ENCODE data around the gene ACAD10. TPM values are rescaled to one million over a fixed set of nuclear protein-coding genes. Genes with fewer than 3 reads are reported as not detected.

ACAD10 gene
- total and polyA plus RNA-seq, 2 of the 13 experiments (the other 11 are each of a cell fraction or from before 2014, with no cell fraction given): 15.2 to 16.3 TPM

DNA sequence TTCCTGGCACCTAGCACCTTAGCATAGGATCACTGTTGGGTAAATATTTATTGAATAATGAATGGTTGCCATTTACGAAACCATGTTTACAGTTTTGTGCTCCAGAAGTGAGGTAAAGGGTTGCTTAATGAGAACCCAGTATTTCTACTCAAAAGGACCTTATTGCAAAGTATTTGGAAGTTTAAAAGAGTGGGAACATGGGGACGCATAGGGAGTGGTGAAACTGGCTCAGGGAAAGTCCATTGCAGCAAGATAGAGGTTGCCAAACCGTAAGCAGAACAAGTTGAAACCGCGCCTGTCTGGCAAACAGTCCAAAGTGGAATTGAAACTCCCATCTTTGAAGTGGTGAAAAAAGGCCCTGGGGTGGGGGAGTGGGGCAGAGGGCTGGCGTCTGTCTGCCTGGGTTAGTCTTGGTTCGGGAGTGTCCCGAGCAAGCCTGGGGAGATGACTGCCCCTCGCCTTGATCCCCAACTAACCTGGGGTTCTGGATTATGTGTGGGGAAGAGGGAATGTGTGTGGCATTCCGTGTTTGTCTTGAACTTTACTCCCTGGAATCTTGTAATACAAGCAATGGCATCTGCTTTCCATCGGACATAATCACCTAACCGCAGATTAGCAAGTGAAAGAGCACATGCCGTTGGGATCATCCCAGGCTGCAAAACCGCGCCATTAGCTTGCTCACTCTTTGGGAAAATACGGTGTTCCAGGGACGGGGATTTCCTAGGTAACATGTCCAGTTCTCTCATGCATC lies 88.1 kb downstream of the ACAD10 start (continued):
- TF ChIP-seq ZSCAN31 (CRISPR knock-in tag; IDR thresholded peaks at IDR 0.05; ENCODE audit: low read depth): no peak
- 0 out of 2 replicates have a peak, but pooled peaks have one; percentile 21 for TF ChIP-seq ZSCAN9 (CRISPR knock-in tag; IDR thresholded peaks at IDR 0.05; ENCODE audit: borderline replicate concordance)
- 0 out of 2 replicates have a peak, but pooled peaks have one; percentile 65 for TF ChIP-seq ZNF557 (CRISPR knock-in tag; IDR thresholded peaks at IDR 0.05)
- TF ChIP-seq NR1H2 (CRISPR knock-in tag; IDR thresholded peaks at IDR 0.05; ENCODE audit: borderline replicate concordance, low read depth): no peak
- no peak for TF ChIP-seq RARG (CRISPR knock-in tag; IDR thresholded peaks at IDR 0.05; ENCODE audit: low read depth)
- no peak for TF ChIP-seq ATAD3A (CRISPR knock-in tag; IDR thresholded peaks at IDR 0.05)
- TF ChIP-seq KLF16 (CRISPR knock-in tag; IDR thresholded peaks at IDR 0.05): 0 out of 4 replicates have a peak, but pooled peaks of 1 of the 2 experiments have one; percentile 19
- peak; percentile 36; the same call in 1 of the 2 replicates for TF ChIP-seq ZNF292 (CRISPR knock-in tag; IDR thresholded peaks at IDR 0.05; ENCODE audit: borderline replicate concordance, low read depth)
- TF ChIP-seq SMC3 (IDR thresholded peaks at IDR 0.05; ENCODE audit: low read length): no peak
- TF ChIP-seq NCOR1 (IDR thresholded peaks at IDR 0.05; ENCODE audit: borderline replicate concordance, low read length): peak; percentile 86; the same call in 1 of the 2 replicates
- TF ChIP-seq ZNF75D (CRISPR knock-in tag; IDR thresholded peaks at IDR 0.05; ENCODE audit: borderline replicate concordance): no peak
- TF ChIP-seq ZNF713 (CRISPR knock-in tag; IDR thresholded peaks at IDR 0.05): no peak
- no peak for TF ChIP-seq ZNF44 (CRISPR knock-in tag; IDR thresholded peaks at IDR 0.05)
- no peak for TF ChIP-seq ZNF33A (CRISPR knock-in tag; IDR thresholded peaks at IDR 0.05; ENCODE audit: borderline replicate concordance)
- no peak for TF ChIP-seq ZNF556 (CRISPR knock-in tag; IDR thresholded peaks at IDR 0.05; ENCODE audit: borderline replicate concordance)
- no peak for TF ChIP-seq HDAC6 (IDR thresholded peaks at IDR 0.05; ENCODE audit: low read depth, low read length)
- TF ChIP-seq CENPT (CRISPR knock-in tag; IDR thresholded peaks at IDR 0.05; ENCODE audit: low read depth): no peak
- TF ChIP-seq KDM4B (CRISPR knock-in tag; IDR thresholded peaks at IDR 0.05): no peak
- TF ChIP-seq SP2 (CRISPR knock-in tag; IDR thresholded peaks at IDR 0.05): no peak
- TF ChIP-seq, protein P1, sequence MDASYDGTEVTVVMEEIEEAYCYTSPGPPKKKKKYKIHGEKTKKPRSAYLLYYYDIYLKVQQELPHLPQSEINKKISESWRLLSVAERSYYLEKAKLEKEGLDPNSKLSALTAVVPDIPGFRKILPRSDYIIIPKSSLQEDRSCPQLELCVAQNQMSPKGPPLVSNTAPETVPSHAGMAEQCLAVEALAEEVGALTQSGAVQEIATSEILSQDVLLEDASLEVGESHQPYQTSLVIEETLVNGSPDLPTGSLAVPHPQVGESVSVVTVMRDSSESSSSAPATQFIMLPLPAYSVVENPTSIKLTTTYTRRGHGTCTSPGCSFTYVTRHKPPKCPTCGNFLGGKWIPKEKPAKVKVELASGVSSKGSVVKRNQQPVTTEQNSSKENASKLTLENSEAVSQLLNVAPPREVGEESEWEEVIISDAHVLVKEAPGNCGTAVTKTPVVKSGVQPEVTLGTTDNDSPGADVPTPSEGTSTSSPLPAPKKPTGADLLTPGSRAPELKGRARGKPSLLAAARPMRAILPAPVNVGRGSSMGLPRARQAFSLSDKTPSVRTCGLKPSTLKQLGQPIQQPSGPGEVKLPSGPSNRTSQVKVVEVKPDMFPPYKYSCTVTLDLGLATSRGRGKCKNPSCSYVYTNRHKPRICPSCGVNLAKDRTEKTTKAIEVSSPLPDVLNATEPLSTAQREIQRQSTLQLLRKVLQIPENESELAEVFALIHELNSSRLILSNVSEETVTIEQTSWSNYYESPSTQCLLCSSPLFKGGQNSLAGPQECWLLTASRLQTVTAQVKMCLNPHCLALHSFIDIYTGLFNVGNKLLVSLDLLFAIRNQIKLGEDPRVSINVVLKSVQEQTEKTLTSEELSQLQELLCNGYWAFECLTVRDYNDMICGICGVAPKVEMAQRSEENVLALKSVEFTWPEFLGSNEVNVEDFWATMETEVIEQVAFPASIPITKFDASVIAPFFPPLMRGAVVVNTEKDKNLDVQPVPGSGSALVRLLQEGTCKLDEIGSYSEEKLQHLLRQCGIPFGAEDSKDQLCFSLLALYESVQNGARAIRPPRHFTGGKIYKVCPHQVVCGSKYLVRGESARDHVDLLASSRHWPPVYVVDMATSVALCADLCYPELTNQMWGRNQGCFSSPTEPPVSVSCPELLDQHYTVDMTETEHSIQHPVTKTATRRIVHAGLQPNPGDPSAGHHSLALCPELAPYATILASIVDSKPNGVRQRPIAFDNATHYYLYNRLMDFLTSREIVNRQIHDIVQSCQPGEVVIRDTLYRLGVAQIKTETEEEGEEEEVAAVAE (CRISPR knock-in tag; IDR thresholded peaks at IDR 0.05; ENCODE audit: borderline replicate concordance): no peak
- no peak for TF ChIP-seq ZNF431 (CRISPR knock-in tag; IDR thresholded peaks at IDR 0.05; ENCODE audit: borderline replicate concordance, low read depth)
- TF ChIP-seq RBM39 (IDR thresholded peaks at IDR 0.05; ENCODE audit: low read depth, low read length, poor library complexity, severe bottlenecking): no peak
- TF ChIP-seq MTA3 (CRISPR knock-in tag; IDR thresholded peaks at IDR 0.05): no peak
- TF ChIP-seq ARNT2 (CRISPR knock-in tag; IDR thresholded peaks at IDR 0.05; ENCODE audit: low read depth): 0 out of 2 replicates have a peak, but pooled peaks have one; percentile 61
- no peak for TF ChIP-seq TP53 (CRISPR knock-in tag; conservative IDR thresholded peaks at IDR 0.05)
- no peak for TF ChIP-seq HHEX (CRISPR knock-in tag; IDR thresholded peaks at IDR 0.05)
- TF ChIP-seq HNRNPH1 (optimal IDR thresholded peaks at IDR 0.05; ENCODE audit: low read depth, low read length): no peak
- TF ChIP-seq XRCC5 (optimal IDR thresholded peaks at IDR 0.05; ENCODE audit: low read length): no peak
- TF ChIP-seq TOE1 (CRISPR knock-in tag; IDR thresholded peaks at IDR 0.05): no peak

All from HepG2 (cell line).